KMS-11 (cell line): Measurements from ENCODE around the gene APOBEC3H.

Experiments used
- H2AFZ ChIP-seq: fragments of 200-600 bp; sonication (generic); 2 replicates; pipeline ENCODE4 v1.6.1; 2016; ENCODE audit warnings: antibody characterized with exemption, mixed run types, low read depth
- H3K27ac ChIP-seq: fragments of 200-600 bp; sonication (generic); 2 replicates; pipeline ENCODE4 v1.6.1; 2016; ENCODE audit warnings: mild to moderate bottlenecking, mixed run types
- H3K27me3 ChIP-seq: fragments of 200-600 bp; sonication (generic); 2 replicates; pipeline ENCODE4 v1.6.1; 2017; ENCODE audit warnings: mild to moderate bottlenecking, low read depth, mixed run types, moderate library complexity; ENCODE audit not compliant: insufficient read depth
- H3K36me3 ChIP-seq: fragments of 200-600 bp; sonication (generic); 2 replicates; pipeline ENCODE4 v1.6.1; 2017; ENCODE audit warnings: mild to moderate bottlenecking, mixed run types; ENCODE audit not compliant: insufficient read depth
- H3K4me1 ChIP-seq: fragments of 200-600 bp; sonication (generic); 2 replicates; pipeline ENCODE4 v1.6.1; 2016; ENCODE audit warnings: mild to moderate bottlenecking, low read depth, mixed run types; ENCODE audit not compliant: poor library complexity, severe bottlenecking
- H3K4me2 ChIP-seq: fragments of 200-600 bp; sonication (generic); 2 replicates; pipeline ENCODE4 v1.7.0; 2016; ENCODE audit warnings: mild to moderate bottlenecking, mixed run types
- H3K4me3 ChIP-seq: fragments of 200-600 bp; sonication (generic); IDR thresholded peaks from 2 replicates; pipeline ENCODE4 v1.6.1; 2017; ENCODE audit warnings: low read depth, low read length, mixed read lengths; ENCODE audit not compliant: insufficient read depth
- H3K79me2 ChIP-seq: fragments of 200-600 bp; sonication (generic); 2 replicates; pipeline ENCODE4 v1.6.1; 2016; ENCODE audit warnings: low read depth, mixed run types; ENCODE audit not compliant: insufficient read depth
- H3K9ac ChIP-seq: fragments of 200-600 bp; sonication (generic); 2 replicates; pipeline ENCODE4 v1.6.1; 2016; ENCODE audit warnings: mild to moderate bottlenecking, mixed run types
- H4K20me1 ChIP-seq: fragments of 200-600 bp; sonication (generic); 2 replicates; pipeline ENCODE4 v1.6.1; 2016; ENCODE audit warnings: mild to moderate bottlenecking, mixed run types; ENCODE audit not compliant: insufficient read depth
- CTCF ChIP-seq: fragments of 200-600 bp; sonication (generic); conservative IDR thresholded peaks from 2 replicates; pipeline ENCODE4 v1.6.1; 2017; ENCODE audit warnings: low read depth, mild to moderate bottlenecking, antibody characterized with exemption, low read length, moderate library complexity, mixed read lengths

Gene APOBEC3H

GRCh38 chr22:39098576-39098975 lies 1.5 kb downstream of the APOBEC3H start:
- H4K20me1 ChIP-seq = no peaks in the 10 kb centered on the region
- no peaks in the 10 kb centered on the region for H3K79me2 ChIP-seq
- H3K4me2 ChIP-seq = no peak overlapping the region
- no peaks in the 10 kb centered on the region for H3K36me3 ChIP-seq
- H3K4me1 ChIP-seq = peaks cover 14% of the 10 kb centered on the region
- no peak overlapping the region for H3K9ac ChIP-seq
- H3K4me3 ChIP-seq = no peak overlapping the region
- H3K27ac ChIP-seq = no peak overlapping the region
- no peak for TF ChIP-seq CTCF
- H2AFZ ChIP-seq = no peak overlapping the region
- no peaks in the 10 kb centered on the region for H3K27me3 ChIP-seq

- H3K27ac ChIP-seq = no peak overlapping the region
- H3K9ac ChIP-seq = no peak overlapping the region
- H3K27me3 ChIP-seq = no peaks in the 10 kb centered on the region
- no peak overlapping the region for H3K4me2 ChIP-seq
- no peaks in the 10 kb centered on the region for H3K36me3 ChIP-seq
- H3K4me1 ChIP-seq = peaks cover 11% of the 10 kb centered on the region
- H4K20me1 ChIP-seq = no peaks in the 10 kb centered on the region
- H3K79me2 ChIP-seq = no peaks in the 10 kb centered on the region
- no peak for TF ChIP-seq CTCF
- H3K4me3 ChIP-seq = no peak overlapping the region
- H2AFZ ChIP-seq = no peak overlapping the region
These were observed 4.2 kb downstream of the APOBEC3H start for GRCh38 chr22:39101226-39101625.

GRCh38 chr22:39103431-39103830 lies 6.4 kb downstream of the APOBEC3H start:
- H3K79me2 ChIP-seq = no peaks in the 10 kb centered on the region
- H3K4me2 ChIP-seq = no peak overlapping the region
- H3K36me3 ChIP-seq = no peaks in the 10 kb centered on the region
- no peak overlapping the region for H3K4me3 ChIP-seq
- no peak overlapping the region for H3K27ac ChIP-seq
- H3K4me1 ChIP-seq = no peaks in the 10 kb centered on the region
- no peak overlapping the region for H3K9ac ChIP-seq
- TF ChIP-seq CTCF = no peak
- H3K27me3 ChIP-seq = no peaks in the 10 kb centered on the region
- no peak overlapping the region for H2AFZ ChIP-seq
- no peaks in the 10 kb centered on the region for H4K20me1 ChIP-seq

- no peak overlapping the region for H2AFZ ChIP-seq
- H4K20me1 ChIP-seq = no peaks in the 10 kb centered on the region
- no peak overlapping the region for H3K4me2 ChIP-seq
- H3K79me2 ChIP-seq = no peaks in the 10 kb centered on the region
- no peaks in the 10 kb centered on the region for H3K36me3 ChIP-seq
- no peak overlapping the region for H3K27ac ChIP-seq
- H3K4me3 ChIP-seq = no peak overlapping the region
- TF ChIP-seq CTCF = no peak
- no peak overlapping the region for H3K9ac ChIP-seq
- no peaks in the 10 kb centered on the region for H3K27me3 ChIP-seq
- no peaks in the 10 kb centered on the region for H3K4me1 ChIP-seq
These were observed 9.3 kb downstream of the APOBEC3H start for GRCh38 chr22:39106326-39106725.
